ENCODE data around the gene PACS1. TPM values are rescaled to one million over a fixed set of nuclear protein-coding genes. Genes with fewer than 3 reads are reported as not detected.

The PACS1 gene
- total RNA-seq, 1 experiment from 2014 or later, result 91.8 TPM

- DNase-seq (ENCODE audit: low read depth, low spot score) (no peak), ATAC-seq (no peak)
- H3K36me3 ChIP-seq (ENCODE audit: control insufficient read depth, insufficient read depth, low read length), result no peaks in the 10 kb centered on the region
- H3K9me3 ChIP-seq (ENCODE audit: control insufficient read depth, insufficient read depth, low read depth, low read length), result peaks cover 13% of the 10 kb centered on the region; the same call in 1 of the 2 replicates
- TF ChIP-seq TCF7L2 (IDR thresholded peaks at IDR 0.05; ENCODE audit: low read depth, low read length) (no peak), POLR2AphosphoS5 (IDR thresholded peaks at IDR 0.05; ENCODE audit: low read depth, low read length) (no peak), SIN3A (IDR thresholded peaks at IDR 0.05; ENCODE audit: borderline replicate concordance, insufficient read depth, low read depth, low read length) (no peak)
- TF ChIP-seq, protein P1, sequence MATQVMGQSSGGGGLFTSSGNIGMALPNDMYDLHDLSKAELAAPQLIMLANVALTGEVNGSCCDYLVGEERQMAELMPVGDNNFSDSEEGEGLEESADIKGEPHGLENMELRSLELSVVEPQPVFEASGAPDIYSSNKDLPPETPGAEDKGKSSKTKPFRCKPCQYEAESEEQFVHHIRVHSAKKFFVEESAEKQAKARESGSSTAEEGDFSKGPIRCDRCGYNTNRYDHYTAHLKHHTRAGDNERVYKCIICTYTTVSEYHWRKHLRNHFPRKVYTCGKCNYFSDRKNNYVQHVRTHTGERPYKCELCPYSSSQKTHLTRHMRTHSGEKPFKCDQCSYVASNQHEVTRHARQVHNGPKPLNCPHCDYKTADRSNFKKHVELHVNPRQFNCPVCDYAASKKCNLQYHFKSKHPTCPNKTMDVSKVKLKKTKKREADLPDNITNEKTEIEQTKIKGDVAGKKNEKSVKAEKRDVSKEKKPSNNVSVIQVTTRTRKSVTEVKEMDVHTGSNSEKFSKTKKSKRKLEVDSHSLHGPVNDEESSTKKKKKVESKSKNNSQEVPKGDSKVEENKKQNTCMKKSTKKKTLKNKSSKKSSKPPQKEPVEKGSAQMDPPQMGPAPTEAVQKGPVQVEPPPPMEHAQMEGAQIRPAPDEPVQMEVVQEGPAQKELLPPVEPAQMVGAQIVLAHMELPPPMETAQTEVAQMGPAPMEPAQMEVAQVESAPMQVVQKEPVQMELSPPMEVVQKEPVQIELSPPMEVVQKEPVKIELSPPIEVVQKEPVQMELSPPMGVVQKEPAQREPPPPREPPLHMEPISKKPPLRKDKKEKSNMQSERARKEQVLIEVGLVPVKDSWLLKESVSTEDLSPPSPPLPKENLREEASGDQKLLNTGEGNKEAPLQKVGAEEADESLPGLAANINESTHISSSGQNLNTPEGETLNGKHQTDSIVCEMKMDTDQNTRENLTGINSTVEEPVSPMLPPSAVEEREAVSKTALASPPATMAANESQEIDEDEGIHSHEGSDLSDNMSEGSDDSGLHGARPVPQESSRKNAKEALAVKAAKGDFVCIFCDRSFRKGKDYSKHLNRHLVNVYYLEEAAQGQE (IDR thresholded peaks at IDR 0.05; ENCODE audit: insufficient read depth in 1 of 2, low read depth in 2 of 2, low read length in 1 of 2), result no peak
- TF ChIP-seq, protein P2, sequence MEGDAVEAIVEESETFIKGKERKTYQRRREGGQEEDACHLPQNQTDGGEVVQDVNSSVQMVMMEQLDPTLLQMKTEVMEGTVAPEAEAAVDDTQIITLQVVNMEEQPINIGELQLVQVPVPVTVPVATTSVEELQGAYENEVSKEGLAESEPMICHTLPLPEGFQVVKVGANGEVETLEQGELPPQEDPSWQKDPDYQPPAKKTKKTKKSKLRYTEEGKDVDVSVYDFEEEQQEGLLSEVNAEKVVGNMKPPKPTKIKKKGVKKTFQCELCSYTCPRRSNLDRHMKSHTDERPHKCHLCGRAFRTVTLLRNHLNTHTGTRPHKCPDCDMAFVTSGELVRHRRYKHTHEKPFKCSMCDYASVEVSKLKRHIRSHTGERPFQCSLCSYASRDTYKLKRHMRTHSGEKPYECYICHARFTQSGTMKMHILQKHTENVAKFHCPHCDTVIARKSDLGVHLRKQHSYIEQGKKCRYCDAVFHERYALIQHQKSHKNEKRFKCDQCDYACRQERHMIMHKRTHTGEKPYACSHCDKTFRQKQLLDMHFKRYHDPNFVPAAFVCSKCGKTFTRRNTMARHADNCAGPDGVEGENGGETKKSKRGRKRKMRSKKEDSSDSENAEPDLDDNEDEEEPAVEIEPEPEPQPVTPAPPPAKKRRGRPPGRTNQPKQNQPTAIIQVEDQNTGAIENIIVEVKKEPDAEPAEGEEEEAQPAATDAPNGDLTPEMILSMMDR (IDR thresholded peaks at IDR 0.05), result no peak
- no TSS peak for BruUV-seq (replicated peaks)
- H3K27ac ChIP-seq (ENCODE audit: low read length), result no peak overlapping the region
- H3K4me3 ChIP-seq (ENCODE audit: low read depth in 2 of 2, low read length in 2 of 2), result no peak overlapping the region
- POLR2A ChIA-PET, result interaction anchor here (0.6 kb wide), 1 partner anchor 251 kb away, joined by 3 read pairs; no protein-coding TSS in a partner anchor
- intact Hi-C loops (cut with micrococcal nuclease; ENCODE audit: unreplicated experiment) (no loop called here), in situ Hi-C loops (cut with HindIII; ENCODE audit: low pct_unique_long_range_greater_than_20kb, low sequenced_read_pairs) (no loop called here)
- H3K4me1 ChIP-seq (ENCODE audit: control insufficient read depth, insufficient read depth, low read length), result peaks cover 14% of the 10 kb centered on the region
- CTCF ChIA-PET, result no interaction called here
- no peaks in the 10 kb centered on the region for H3K27me3 ChIP-seq (ENCODE audit: control insufficient read depth, insufficient read depth, low read length)
Measured at GRCh38 chr11:66143996-66144678, 74.1 kb downstream of the PACS1 start.

DNA sequence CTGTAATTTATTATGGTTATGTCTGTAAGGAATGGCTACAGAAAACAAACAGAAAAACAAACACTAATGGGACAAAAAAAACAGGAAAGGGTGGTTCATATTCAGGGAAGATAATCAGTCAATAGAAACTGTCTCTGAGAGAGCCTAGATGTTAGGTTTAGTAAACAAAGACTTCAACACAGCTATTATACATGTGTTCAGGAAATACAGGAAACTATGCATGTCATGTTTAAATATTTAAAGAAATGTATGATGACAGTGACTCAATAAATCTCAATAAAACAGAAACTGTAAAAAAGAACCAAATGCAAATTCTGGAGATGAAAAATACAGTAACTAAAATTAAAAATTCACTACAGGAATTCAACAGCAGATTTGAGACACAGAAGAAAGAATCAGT lies 76.0 kb downstream of the PACS1 start:
- in situ Hi-C loops (cut with HindIII; ENCODE audit: low pct_unique_long_range_greater_than_20kb, low sequenced_read_pairs) (no loop called here), intact Hi-C loops (cut with micrococcal nuclease; ENCODE audit: unreplicated experiment) (no loop called here)
- Histone ChIP-seq H3K4me3 (ENCODE audit: low read depth in 2 of 2, low read length in 2 of 2) (no peak overlapping the region), H3K36me3 (ENCODE audit: control insufficient read depth, insufficient read depth, low read length) (no peaks in the 10 kb centered on the region), H3K27ac (ENCODE audit: low read length) (no peak overlapping the region), H3K4me1 (ENCODE audit: control insufficient read depth, insufficient read depth, low read length) (peaks cover 14% of the 10 kb centered on the region), H3K27me3 (ENCODE audit: control insufficient read depth, insufficient read depth, low read length) (no peaks in the 10 kb centered on the region), H3K9me3 (ENCODE audit: control insufficient read depth, insufficient read depth, low read depth, low read length) (peaks cover 13% of the 10 kb centered on the region; the same call in 1 of the 2 replicates)
- ATAC-seq (no peak), DNase-seq (ENCODE audit: low read depth, low spot score) (no peak)
- ChIA-PET POLR2A (no interaction called here), CTCF (interaction anchor here (0.6 kb wide), 1 partner anchor 60 kb away, joined by 6 read pairs; no protein-coding TSS in a partner anchor)
- no TSS peak for BruUV-seq (replicated peaks)
- TF ChIP-seq, protein P1 (IDR thresholded peaks at IDR 0.05; ENCODE audit: insufficient read depth in 1 of 2, low read depth in 2 of 2, low read length in 1 of 2), result no peak
- TF ChIP-seq SIN3A (IDR thresholded peaks at IDR 0.05; ENCODE audit: borderline replicate concordance, insufficient read depth, low read depth, low read length) (no peak), TCF7L2 (IDR thresholded peaks at IDR 0.05; ENCODE audit: low read depth, low read length) (no peak)
- TF ChIP-seq, protein P2 (IDR thresholded peaks at IDR 0.05), result no peak

Data from Panc1 (cell line).